HG03159 (cell line): ENCODE measurements around the gene TMC3.

Experiments
- ATAC-seq: cut with Tn5 transposase; IDR thresholded peaks from one replicate; pipeline ENCODE4 v1.9.1; 2021; ENCODE audit warnings: mild to moderate bottlenecking, moderate library complexity; ENCODE audit not compliant: unreplicated experiment

Gene TMC3

GRCh38 chr15:81385721-81386076 is 11.7 kb upstream of the TMC3 start:
- ATAC-seq = no peak

GRCh38 chr15:81384891-81385720 is 11.1 kb upstream of the TMC3 start:
- no peak for ATAC-seq

GRCh38 chr15:81381720-81382119 is 7.7 kb upstream of the TMC3 start:
- no peak for ATAC-seq

GRCh38 chr15:81380668-81381067 is 6.7 kb upstream of the TMC3 start:
- ATAC-seq = no peak

- no peak for ATAC-seq
Observed at GRCh38 chr15:81380203-81380602, 6.2 kb upstream of the TMC3 start.

- no peak for ATAC-seq
Observed at GRCh38 chr15:81379269-81379668, 5.3 kb upstream of the TMC3 start.

GRCh38 chr15:81378443-81378842 is 4.4 kb upstream of the TMC3 start:
- ATAC-seq = no peak

- no peak for ATAC-seq
Observed at GRCh38 chr15:81377871-81378270, 3.9 kb upstream of the TMC3 start.

GRCh38 chr15:81376231-81376630 is 2.2 kb upstream of the TMC3 start:
- ATAC-seq = no peak

- ATAC-seq = no peak
Observed at GRCh38 chr15:81375461-81375860, 1.4 kb upstream of the TMC3 start.

GRCh38 chr15:81373176-81373575 is 837 bp downstream of the TMC3 start:
- ATAC-seq = no peak

GRCh38 chr15:81372575-81372974 is 1.4 kb downstream of the TMC3 start:
- no peak for ATAC-seq

- no peak for ATAC-seq
Observed at GRCh38 chr15:81363718-81364500, 10.1 kb downstream of the TMC3 start.

- ATAC-seq = no peak
Observed at GRCh38 chr15:81363276-81363675, 10.7 kb downstream of the TMC3 start.

- no peak for ATAC-seq
Observed at GRCh38 chr15:81362790-81363189, 11.2 kb downstream of the TMC3 start.

GRCh38 chr15:81361891-81362290 is 12.1 kb downstream of the TMC3 start:
- ATAC-seq = no peak

GRCh38 chr15:81360491-81360890 is 13.5 kb downstream of the TMC3 start:
- ATAC-seq = no peak

GRCh38 chr15:81358248-81358647 is 15.8 kb downstream of the TMC3 start:
- no peak for ATAC-seq

- no peak for ATAC-seq
Observed at GRCh38 chr15:81357180-81357686, 16.8 kb downstream of the TMC3 start.

- no peak for ATAC-seq
Observed at GRCh38 chr15:81356252-81356651, 17.8 kb downstream of the TMC3 start.

GRCh38 chr15:81351651-81352050 is 22.4 kb downstream of the TMC3 start:
- ATAC-seq = no peak

GRCh38 chr15:81349271-81349670 is 24.7 kb downstream of the TMC3 start:
- no peak for ATAC-seq
